Activated CD4-positive, CD25-positive, alpha-beta regulatory T cell (primary cell): ENCODE data around the gene VDR.

Experiments used
- DNase-seq, 4 experiments: peaks; one replicate each; lab custom pipeline; 2025; lab: John Stamatoyannopoulos, UW

VDR gene

GRCh38 chr12:47930634-47931033 is 25.8 kb upstream of the VDR start:
- DNase-seq: no peak

DNA sequence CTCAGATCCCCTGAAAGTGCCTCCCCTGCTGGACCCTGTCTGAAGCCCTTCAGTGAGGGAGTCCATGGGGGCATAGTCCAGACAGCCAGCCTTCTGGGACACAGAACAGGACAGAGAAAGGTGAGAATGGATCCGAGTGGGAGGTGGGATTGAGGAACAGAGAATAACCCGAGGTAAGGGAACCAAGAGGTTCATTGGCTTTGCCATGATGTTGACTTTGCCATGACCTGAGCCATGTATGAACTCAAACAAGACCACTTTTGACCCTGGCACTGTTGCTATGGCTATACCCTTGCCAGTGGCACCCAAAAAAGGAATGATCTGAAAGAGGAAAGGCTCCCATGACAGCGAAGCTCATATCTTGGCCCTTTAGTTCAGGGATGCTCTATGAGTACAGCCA is 22.6 kb upstream of the VDR start:
- DNase-seq: no peak

DNA sequence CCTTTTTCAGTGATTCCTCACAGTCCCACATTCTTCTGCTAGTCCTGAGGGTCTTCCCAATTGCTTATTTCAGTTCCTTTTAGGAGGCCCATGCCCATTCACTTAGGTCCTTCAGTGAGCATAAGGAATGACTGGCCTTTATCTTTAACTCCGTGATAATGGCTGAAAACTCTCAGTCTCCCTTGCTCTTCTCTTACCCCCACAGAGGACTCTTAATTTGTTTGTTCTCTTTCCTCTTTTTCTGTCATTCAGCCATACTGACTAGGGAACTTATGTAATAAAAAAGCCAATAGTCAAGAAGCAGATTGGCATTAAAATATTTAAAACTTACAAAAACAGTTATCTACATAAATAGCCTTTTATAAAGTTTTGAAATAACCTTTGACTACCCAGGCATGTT is 17.1 kb upstream of the VDR start:
- DNase-seq: no peak

- DNase-seq: no peak
Measured at GRCh38 chr12:47920913-47921312, 16.1 kb upstream of the VDR start.

DNA sequence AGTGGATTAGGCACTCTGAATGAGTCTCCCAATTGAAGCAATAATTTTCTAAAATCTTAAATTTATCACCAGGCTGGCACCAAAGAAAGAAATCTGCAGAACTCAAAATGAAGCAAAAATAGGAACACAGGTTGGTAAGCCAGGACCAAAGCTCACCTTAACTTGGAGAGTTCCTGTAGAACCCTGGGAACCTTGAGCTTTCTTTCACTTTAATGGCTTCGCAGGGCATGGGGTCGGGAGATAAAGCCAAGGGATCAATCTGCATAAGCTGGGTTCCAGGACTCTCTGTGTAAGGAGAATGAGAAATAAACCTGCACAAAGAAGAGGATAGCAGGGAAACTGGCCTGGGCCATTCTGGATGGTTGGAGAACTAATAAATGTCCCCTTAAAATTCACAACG is 8.3 kb upstream of the VDR start:
- no peak for DNase-seq

GRCh38 chr12:47912556-47912955 is 7.8 kb upstream of the VDR start:
- DNase-seq: no peak

DNA sequence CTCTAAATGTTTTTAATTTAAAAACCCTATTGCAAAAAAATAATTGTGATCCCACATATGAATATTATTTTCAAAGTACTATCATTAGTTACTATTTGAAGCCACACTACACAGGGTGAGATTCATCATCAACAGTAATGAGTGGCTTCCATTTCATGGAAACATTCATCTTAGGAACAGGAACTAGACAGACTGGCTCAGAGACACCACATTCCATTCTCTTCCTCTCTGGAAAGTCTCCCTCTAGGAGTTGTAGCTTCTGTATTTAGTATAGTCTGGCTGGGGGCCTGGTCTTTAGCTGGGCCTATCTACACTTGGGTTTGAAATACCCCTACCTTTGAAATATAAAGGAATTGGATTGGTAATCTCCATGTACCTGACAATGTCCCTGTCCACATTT is 6.2 kb upstream of the VDR start:
- DNase-seq: no peak

DNA sequence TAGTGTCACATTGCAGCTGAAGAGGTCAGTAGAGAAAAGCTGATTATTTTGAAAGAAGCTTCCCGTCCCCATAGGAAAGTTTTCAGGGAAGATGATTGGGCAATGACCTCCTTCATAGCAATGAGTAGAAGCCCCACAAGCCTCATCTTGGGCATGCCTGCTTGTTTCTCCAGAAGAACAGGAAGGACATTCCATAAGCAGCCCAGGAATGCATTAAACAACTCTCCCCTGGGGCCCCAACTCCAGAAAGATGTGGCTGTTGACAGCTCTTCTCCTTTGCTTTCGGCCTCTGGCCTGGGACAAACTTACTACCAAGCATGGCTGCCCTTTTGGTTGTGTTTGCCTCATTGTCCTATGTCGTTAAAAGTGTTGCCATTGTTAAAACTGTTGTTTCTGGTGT is 5.7 kb upstream of the VDR start:
- no peak for DNase-seq

GRCh38 chr12:47909839-47910465 is 5.2 kb upstream of the VDR start:
- DNase-seq: no peak

- DNase-seq: no peak
Measured at GRCh38 chr12:47908738-47909137, 3.9 kb upstream of the VDR start.

DNA sequence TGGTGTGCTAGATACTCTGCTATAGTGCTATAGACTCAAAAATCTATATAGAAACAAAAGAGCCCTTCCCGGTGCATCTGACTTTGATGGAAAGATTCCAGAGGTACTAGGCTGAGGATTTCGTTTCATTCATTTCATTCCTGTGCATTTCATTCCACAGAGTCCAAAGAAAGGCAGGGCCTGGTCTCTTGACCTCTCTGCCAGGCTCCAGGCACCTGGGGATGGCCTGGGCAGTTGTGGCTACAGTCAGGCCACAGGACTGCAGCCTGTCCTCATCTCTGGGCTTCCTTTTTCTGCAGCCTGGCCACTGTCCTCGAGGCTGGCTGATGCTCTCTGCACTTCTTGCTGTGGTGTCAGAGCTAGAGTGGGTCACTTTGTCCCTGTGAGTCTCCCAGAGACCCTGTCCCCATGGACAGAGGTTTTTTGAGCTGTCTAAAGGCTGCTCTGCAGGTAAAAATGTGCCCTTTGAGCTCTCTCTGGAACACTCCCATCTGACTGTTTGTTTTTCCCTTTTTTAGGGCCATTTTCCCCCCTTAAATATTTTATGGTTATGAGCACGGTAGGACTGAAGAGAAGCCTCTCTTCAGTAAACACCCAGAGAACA is 3.2 kb upstream of the VDR start:
- DNase-seq: no peak

GRCh38 chr12:47903927-47904712 is 674 bp downstream of the VDR start:
- peak in 3 of 4 experiments; percentile 16 to 52 (median 19) for DNase-seq

DNA sequence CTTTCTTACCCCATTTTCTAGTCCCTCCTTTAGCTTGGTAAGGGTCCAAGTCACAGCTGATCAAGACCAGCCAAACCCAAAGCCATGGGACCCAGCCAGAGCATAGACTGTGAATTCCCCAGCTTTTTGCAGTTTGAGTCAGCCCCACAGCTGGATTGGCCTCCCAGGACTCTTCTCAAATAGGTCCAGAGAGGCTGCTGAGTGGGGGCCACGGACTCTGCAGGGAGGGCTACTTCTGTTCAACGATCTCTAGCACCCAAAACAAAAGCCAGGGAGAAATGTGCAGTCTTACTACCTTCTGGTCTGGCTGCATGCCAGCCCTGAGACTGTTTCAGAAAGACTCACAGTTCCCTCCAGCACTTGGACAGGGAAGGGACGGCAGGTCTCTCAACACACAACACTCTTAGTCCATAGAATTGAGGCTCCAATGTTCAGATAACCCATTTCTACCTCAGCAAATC is 1.6 kb downstream of the VDR start:
- DNase-seq: no peak

DNA sequence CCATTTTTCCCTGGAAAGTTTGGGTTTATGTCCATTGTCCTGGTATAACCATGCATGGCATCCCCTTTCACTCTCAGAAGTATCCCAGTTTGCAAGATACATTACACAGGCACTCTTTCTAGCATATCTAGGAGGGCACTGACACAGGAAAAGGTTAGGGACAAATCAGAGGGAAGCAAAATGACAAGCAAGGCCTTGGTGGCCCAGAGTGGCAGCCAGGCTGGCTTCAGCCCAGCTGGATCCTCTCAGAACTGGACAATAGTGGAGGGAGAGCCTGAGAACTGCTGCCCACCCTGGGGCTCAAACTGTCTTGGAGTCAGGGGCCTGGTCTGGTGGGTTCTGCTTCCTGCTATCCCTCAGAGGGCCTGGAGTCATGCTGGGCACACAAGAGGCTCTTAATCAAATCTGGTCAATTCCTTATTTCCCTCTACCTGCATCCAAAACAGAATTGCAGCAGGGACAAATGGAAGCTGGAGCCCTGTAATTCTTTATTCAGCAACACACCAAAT is 2.6 kb downstream of the VDR start:
- DNase-seq: no peak

GRCh38 chr12:47901718-47902093 is 3.1 kb downstream of the VDR start:
- no peak for DNase-seq

- no peak for DNase-seq
Measured at GRCh38 chr12:47901063-47901717, 3.6 kb downstream of the VDR start.

DNA sequence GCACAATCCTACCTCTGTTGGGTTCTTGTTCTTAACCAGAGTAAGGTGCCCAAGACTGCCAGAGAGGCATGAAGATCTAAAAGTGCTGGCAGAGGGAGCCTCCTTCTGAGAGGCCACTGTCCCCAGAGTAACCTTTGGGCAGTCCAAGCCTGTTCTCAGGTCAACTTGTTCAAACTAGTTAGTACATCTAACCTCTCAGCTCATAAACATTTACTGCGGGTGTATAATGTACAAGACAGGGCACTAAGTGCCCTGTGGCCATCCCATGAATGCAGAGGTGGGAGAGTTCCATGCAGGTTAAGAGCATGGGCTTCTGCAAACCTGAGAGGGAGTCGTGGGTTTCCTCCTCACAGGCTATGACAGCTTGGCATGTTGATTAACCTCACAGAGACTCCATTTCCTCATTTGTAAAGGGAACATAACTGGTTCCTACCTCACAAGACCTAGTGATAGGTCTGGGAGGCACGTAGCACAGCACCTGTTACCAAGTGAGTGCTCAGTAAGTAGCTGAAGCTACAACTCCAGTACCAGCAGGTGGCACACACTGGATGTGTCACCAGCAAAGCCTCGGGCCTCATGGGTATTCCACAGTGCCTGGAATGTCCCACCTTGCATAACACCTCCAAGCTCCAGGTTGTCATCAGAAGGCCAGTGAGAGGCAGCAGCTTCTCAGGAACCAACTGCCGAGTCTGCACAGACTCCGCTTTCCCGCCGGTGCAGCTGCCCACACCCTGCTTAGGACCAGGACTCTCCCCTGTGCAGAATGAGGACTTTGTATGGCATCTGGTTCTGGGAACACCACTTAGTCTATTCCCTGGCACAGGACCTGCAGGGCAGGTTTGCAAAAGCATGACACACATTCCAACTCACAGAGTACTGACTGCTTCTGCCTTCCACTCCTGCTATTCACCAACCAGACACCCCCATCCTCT is 4.4 kb downstream of the VDR start:
- DNase-seq: no peak

GRCh38 chr12:47899466-47899865 is 5.3 kb downstream of the VDR start:
- no peak for DNase-seq

DNA sequence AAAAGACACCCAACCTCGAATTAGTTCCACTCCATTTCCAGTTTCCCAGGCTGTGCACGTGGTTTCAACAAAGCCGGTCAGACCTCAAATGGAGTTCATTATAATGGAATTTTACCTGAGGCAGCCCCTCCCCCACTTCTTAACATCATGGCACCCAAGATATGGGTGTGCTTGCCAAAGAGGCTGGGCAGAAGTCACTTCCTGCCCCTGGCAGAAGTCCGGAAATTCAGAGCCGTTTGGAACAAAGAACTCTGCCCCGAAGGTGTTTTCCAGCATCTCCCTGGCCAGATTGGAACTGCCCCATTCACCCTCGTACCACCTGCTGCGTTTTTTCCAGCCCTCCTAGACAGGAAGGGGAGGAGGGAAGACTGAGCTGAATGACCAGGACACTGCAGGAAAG is 8.2 kb downstream of the VDR start:
- DNase-seq: no peak

GRCh38 chr12:47896022-47896421 is 8.8 kb downstream of the VDR start:
- DNase-seq: no peak

GRCh38 chr12:47894652-47895051 is 10.1 kb downstream of the VDR start:
- DNase-seq: no peak

DNA sequence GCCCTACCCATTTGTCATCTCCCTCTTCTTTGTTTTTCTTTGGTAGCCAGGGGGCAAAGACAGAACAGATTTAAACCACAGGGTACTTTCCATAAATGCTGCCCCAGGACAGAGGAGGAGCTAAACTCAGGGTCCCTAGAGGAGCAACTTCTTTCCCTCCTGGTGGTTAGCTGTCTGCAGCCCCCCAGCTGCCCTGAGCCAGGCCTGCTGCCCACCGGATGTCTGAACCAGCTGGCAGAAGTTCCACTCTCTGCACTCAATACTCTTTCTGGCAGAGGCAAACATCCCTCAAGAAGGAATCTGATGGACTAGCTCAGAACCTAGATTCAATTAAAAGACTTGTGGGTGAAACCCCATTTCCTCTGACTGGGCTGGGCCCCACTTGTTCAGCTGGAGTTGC is 10.7 kb downstream of the VDR start:
- DNase-seq: no peak
